ENCODE measurements around the gene DERL3. TPM values are rescaled to one million over a fixed set of nuclear protein-coding genes. Genes with fewer than 3 reads are reported as not detected.
A peak's percentile ranks its signal among the peaks of the same experiment; 100 is the strongest.

DERL3 gene
- total RNA-seq, 1 donor, result 0.36 TPM

- Histone ChIP-seq H3K79me2 (ENCODE audit: insufficient read depth, low read length) (no peaks in the 10 kb centered on the region), H3K4me2 (ENCODE audit: insufficient read depth, low read length) (peak overlapping the region; percentile 100), H3K9me3 (ENCODE audit: low read depth, low read length) (no peaks in the 10 kb centered on the region), H2AFZ (ENCODE audit: low read length) (no peak overlapping the region), H3K4me3 (ENCODE audit: insufficient read depth, low read length) (peak overlapping the region; percentile 93), H3K36me3 (ENCODE audit: insufficient read depth, low read length) (no peaks in the 10 kb centered on the region), H3K27ac (ENCODE audit: low read depth, low read length) (no peak overlapping the region), H3K4me1 (ENCODE audit: insufficient read depth, low read length) (peaks cover 10% of the 10 kb centered on the region), H3K27me3 (ENCODE audit: insufficient read depth, low read length) (no peaks in the 10 kb centered on the region), H4K20me1 (ENCODE audit: insufficient read depth, low read length) (peaks cover 3% of the 10 kb centered on the region)
- TF ChIP-seq CTCF (IDR thresholded peaks at IDR 0.05; ENCODE audit: extremely low read depth, low read depth, low read length), result no peak
- no peak for DNase-seq (ENCODE audit: insufficient read length, low spot score, missing footprints)
Measured at GRCh38 chr22:23858484-23858815, 19.6 kb upstream of the DERL3 start.

- Histone ChIP-seq H3K4me1 (ENCODE audit: insufficient read depth, low read length) (peaks cover 10% of the 10 kb centered on the region), H3K27ac (ENCODE audit: low read depth, low read length) (peak within 1 kb of the TSS; percentile 69), H3K27me3 (ENCODE audit: insufficient read depth, low read length) (no peaks in the 10 kb centered on the region), H2AFZ (ENCODE audit: low read length) (peak within 1 kb of the TSS; percentile 100), H3K9me3 (ENCODE audit: low read depth, low read length) (no peaks in the 10 kb centered on the region), H3K4me2 (ENCODE audit: insufficient read depth, low read length) (peak within 1 kb of the TSS; percentile 100), H3K36me3 (ENCODE audit: insufficient read depth, low read length) (no peaks in the 10 kb centered on the region), H3K4me3 (ENCODE audit: insufficient read depth, low read length) (peak within 1 kb of the TSS; percentile 93), H4K20me1 (ENCODE audit: insufficient read depth, low read length) (peaks cover 3% of the 10 kb centered on the region), H3K79me2 (ENCODE audit: insufficient read depth, low read length) (no peaks in the 10 kb centered on the region)
- peak; percentile 12 for TF ChIP-seq CTCF (IDR thresholded peaks at IDR 0.05; ENCODE audit: extremely low read depth, low read depth, low read length)
- DNase-seq (ENCODE audit: insufficient read length, low spot score, missing footprints), result peak; percentile 99
Measured at GRCh38 chr22:23857606-23858483, 19.0 kb upstream of the DERL3 start, which contains the start of gene SLC2A11. Gene SLC2A11 (plus strand): TSS chr22:23857875. CDS start chr22:23858000, 125 bp downstream.

GRCh38 chr22:23856721-23857605, 18.2 kb upstream of the DERL3 start:
- H3K4me3 ChIP-seq (ENCODE audit: insufficient read depth, low read length), result peak overlapping the region; percentile 93
- TF ChIP-seq CTCF (IDR thresholded peaks at IDR 0.05; ENCODE audit: extremely low read depth, low read depth, low read length), result no peak
- no peaks in the 10 kb centered on the region for H3K27me3 ChIP-seq (ENCODE audit: insufficient read depth, low read length)
- DNase-seq (ENCODE audit: insufficient read length, low spot score, missing footprints), result peak; percentile 94
- H3K79me2 ChIP-seq (ENCODE audit: insufficient read depth, low read length), result no peaks in the 10 kb centered on the region
- no peaks in the 10 kb centered on the region for H3K36me3 ChIP-seq (ENCODE audit: insufficient read depth, low read length)
- H2AFZ ChIP-seq (ENCODE audit: low read length), result peak overlapping the region; percentile 100
- peak overlapping the region; percentile 100 for H3K4me2 ChIP-seq (ENCODE audit: insufficient read depth, low read length)
- peaks cover 10% of the 10 kb centered on the region for H3K4me1 ChIP-seq (ENCODE audit: insufficient read depth, low read length)
- peaks cover 3% of the 10 kb centered on the region for H4K20me1 ChIP-seq (ENCODE audit: insufficient read depth, low read length)
- peak overlapping the region; percentile 69 for H3K27ac ChIP-seq (ENCODE audit: low read depth, low read length)
- H3K9me3 ChIP-seq (ENCODE audit: low read depth, low read length), result no peaks in the 10 kb centered on the region

All from osteoblast (primary cell).